PFSK-1 (cell line): ENCODE data around the gene COLQ.

Experiments
- FOXP2 ChIP-seq: optimal IDR thresholded peaks from 2 replicates; pipeline ENCODE3; 2011; ENCODE audit warnings: borderline replicate concordance, control low read depth, inconsistent platforms; ENCODE audit not compliant: insufficient read depth; ENCODE audit errors: extremely low read length, extremely low read depth
- POLR2AphosphoS5 ChIP-seq: IDR thresholded peaks from 2 replicates; pipeline ENCODE4 v1.6.1; 2012; ENCODE audit warnings: low read depth, mild to moderate bottlenecking, control low read depth, low read length, moderate library complexity
- REST ChIP-seq, 2 experiments: IDR thresholded peaks; 2 replicates each; pipeline versions ENCODE4 v1.6.1 to v1.8.0; 2011 to 2012; ENCODE audit warnings: low read depth in 2 of 2, low read length in 2 of 2, control low read depth in 1 of 2, inconsistent platforms in 1 of 2, mild to moderate bottlenecking in 1 of 2, moderate library complexity in 1 of 2; ENCODE audit not compliant: insufficient read depth in 1 of 2
- SIN3A ChIP-seq: IDR thresholded peaks from 2 replicates; pipeline ENCODE4 v1.6.1; 2012; ENCODE audit warnings: mild to moderate bottlenecking, low read length, moderate library complexity, borderline replicate concordance; ENCODE audit not compliant: insufficient read depth
- TAF1 ChIP-seq: IDR thresholded peaks from 2 replicates; pipeline ENCODE4 v1.6.1; 2012; ENCODE audit warnings: low read length, control low read depth, borderline replicate concordance; ENCODE audit not compliant: insufficient read depth

COLQ gene

GRCh38 chr3:15438983-15439382, 82.5 kb downstream of the COLQ start:
- TF ChIP-seq REST (IDR thresholded peaks at IDR 0.05; ENCODE audit: insufficient read depth in 1 of 2, low read depth in 2 of 2, low read length in 2 of 2) (no peak), SIN3A (no peak), FOXP2 (no peak), POLR2AphosphoS5 (no peak), TAF1 (no peak)

GRCh38 chr3:15436246-15436645, 85.3 kb downstream of the COLQ start:
- no peak for TF ChIP-seq TAF1
- TF ChIP-seq SIN3A: no peak
- no peak for TF ChIP-seq POLR2AphosphoS5
- TF ChIP-seq FOXP2: no peak
- no peak for TF ChIP-seq REST (IDR thresholded peaks at IDR 0.05; ENCODE audit: insufficient read depth in 1 of 2, low read depth in 2 of 2, low read length in 2 of 2)

- TF ChIP-seq REST (IDR thresholded peaks at IDR 0.05; ENCODE audit: insufficient read depth in 1 of 2, low read depth in 2 of 2, low read length in 2 of 2) (peak; percentile 53 to 87; a peak in 3 of 4 replicates), POLR2AphosphoS5 (no peak)
Measured at GRCh38 chr3:15434756-15435155, 86.8 kb downstream of the COLQ start.

GRCh38 chr3:15433531-15433930, 88.0 kb downstream of the COLQ start:
- TF ChIP-seq POLR2AphosphoS5: no peak

GRCh38 chr3:15431256-15431837, 90.2 kb downstream of the COLQ start:
- TF ChIP-seq SIN3A (no peak), FOXP2 (no peak), TAF1 (no peak)

GRCh38 chr3:15430624-15431023, 90.9 kb downstream of the COLQ start:
- TF ChIP-seq SIN3A (no peak), REST (IDR thresholded peaks at IDR 0.05; ENCODE audit: insufficient read depth in 1 of 2, low read depth in 2 of 2, low read length in 2 of 2) (no peak), POLR2AphosphoS5 (no peak), TAF1 (no peak), FOXP2 (no peak)
